HG02571 (cell line): Measurements from ENCODE around the gene SLC6A19.
"Not testable (repeated sequence)": the region's sequence is repeated elsewhere in the genome, so short reads cannot be mapped to it uniquely, and the experiment has no call there.

ENCODE experiments used
- ATAC-seq: cut with Tn5 transposase; IDR thresholded peaks from one replicate; pipeline ENCODE4 v1.9.1; 2021; ENCODE audit warnings: mild to moderate bottlenecking, moderate library complexity; ENCODE audit not compliant: unreplicated experiment

The SLC6A19 gene

DNA sequence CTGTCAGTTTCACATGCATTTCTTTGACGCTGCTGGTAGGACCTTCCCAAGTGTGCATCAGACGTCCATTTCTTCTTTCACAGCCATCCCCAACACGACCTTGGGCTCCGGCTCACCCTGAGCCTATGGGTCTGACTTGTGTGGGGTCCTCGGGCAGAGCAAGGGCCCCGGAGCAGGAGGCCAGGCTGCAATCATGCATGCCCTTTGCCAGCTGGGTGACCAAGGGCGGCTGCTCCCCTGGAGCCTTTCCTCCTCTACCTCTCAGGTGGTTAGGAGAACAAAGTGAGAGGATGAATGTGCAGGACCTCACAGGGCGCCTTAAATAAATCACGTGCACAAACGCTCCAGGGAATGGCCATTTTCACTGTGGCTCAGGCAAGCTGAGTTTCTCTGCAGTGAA lies 60.2 kb downstream of the SLC6A19 start:
- ATAC-seq: no peak

DNA sequence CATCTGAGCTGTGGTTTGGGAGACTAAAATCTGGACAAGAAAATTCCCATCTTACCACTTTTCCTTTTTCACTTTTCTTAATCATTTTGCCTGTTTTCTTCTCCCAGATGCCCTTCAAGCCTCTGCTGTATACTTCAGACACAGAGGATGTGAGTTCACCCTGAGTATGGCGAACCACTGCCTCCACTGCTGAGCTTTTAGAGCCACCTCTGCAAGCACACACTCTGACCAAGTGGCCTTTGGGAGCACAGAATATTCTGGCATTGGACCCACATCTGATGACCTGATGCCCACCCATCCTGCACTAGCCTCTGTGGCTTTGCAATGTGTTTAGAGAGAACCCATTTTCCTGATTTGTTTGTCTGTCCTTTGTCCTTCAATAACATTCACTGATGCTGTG lies 61.0 kb downstream of the SLC6A19 start:
- ATAC-seq: no peak

GRCh38 chr5:1264211-1264610 lies 62.8 kb downstream of the SLC6A19 start:
- no peak for ATAC-seq

DNA sequence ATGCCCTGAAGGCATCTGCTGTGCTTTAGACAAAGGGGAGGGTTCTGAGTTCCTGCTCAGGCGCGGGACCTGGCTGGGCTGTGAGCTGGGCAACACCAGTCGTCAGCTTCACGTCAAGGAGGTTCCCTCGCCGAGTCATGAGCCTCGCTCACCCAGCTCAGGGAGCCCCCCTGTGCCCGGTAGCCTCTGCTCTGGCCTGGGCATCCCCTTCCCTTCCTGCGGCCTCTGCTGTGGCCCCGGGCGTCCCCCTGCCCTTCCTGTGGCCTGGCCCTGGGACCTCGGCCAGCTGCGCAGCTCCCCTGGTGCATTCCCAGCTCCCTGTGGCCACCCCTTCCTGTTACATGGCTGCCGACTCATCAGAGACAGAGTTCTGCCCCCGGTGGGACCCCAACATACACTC lies 63.6 kb downstream of the SLC6A19 start:
- ATAC-seq: no peak

DNA sequence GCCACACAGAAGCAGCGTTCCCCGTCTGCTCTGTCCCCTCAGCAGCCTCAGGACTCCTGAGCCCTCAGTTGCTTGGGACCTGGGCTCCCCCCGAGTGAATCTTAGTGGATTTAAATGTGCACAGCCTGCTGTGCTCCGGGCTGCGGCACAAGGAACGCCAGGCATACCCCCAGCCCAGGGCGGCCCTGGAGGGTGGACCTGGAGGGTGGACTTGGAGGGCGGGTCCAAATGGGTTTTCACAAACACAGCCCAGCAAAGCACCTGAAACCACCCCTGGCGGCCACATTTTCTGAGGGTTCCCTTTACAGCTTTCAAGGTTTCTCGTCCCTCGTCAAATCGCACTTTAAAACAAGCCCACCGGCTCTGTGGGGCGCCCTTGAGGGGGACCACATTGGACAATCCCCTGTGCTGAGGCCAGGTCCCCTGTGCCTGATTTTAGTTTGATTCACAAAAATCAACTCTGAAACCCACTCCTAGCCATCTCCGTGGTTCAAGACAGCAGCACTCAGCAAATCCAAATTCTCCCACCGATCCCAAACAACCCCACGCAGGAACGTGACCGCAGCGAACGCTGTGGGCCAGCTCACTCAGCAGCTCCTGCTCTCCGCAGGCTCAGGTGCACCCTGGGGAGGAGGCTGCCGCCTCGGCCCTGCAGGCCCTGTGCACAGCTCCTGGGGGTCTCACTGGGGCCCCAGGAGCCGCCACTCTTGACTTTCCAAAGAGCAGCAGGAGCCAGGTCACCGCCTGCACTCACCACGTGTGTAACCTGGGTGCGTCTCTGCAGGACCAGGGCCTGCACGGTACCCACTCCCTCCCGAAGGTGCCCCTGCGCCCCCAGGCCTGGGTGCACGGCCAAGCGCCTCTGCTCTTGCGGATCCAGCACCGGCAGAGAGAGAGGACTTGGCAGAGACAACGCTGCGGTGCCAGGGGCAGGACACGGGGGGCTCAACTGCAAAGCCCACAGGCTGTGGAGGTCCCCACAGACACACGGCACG lies 64.4 kb downstream of the SLC6A19 start:
- ATAC-seq: no peak

DNA sequence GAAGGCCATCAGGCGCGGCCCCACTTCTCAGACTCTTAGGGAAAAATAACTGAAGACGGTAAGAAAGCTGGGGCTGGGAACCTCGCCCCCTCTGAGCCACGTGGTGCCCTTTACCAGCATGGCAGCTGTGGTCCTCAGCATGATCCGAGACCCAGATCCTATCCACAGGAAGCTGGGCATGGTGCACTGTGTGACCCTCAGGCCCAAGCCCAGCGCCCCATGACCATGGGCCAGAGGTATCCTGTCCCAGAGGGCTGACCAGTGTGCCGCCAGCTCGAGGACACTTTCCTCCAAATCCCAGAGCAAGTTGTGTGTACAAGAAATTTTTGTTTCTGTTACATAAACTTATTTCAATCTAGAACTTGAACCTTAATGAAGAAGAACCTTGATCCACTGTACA lies 65.4 kb downstream of the SLC6A19 start:
- no peak for ATAC-seq

- ATAC-seq: not testable (repeated sequence)
These were observed 66.1 kb downstream of the SLC6A19 start for GRCh38 chr5:1267464-1267863.

DNA sequence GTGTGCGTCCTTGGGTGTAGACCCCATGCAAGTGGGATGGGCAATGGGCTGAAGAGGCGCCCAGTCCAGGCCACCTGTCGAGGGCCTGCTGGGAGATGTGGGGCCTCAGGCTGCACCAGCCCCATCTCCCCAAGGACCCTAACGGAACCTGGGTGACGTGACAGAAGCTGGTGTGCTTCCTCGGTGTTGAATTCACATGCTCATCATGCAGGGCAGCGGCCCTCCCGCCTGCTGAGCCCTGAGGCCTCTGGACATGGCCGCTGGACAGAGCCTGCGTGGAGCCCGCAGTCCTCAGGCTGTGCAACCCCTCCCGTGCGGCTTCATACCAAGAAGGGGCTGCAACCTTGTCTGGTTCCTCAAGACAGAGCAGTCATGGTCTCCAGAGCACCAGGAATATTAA lies 66.7 kb downstream of the SLC6A19 start:
- no peak for ATAC-seq

GRCh38 chr5:1268666-1269065 lies 67.3 kb downstream of the SLC6A19 start:
- no peak for ATAC-seq

DNA sequence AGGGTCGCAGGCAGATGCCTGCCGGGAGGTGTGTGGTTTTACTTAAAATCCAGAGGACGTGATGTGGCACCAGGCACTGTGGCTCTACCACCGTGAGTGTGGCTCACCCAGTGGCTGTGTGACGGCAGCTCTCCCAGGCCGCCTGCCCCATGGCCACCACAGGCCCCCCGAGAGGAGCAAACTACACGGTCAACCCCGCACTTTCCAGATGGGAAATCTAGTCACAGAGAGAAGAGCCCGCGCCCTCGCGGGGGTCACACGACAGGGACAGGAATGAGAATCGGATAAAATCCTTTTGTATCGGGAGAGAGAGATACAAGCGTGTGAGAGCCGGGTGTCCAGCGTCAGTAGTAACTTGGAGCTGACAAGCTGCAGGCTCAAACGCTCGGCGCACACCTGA lies 69.0 kb downstream of the SLC6A19 start:
- no peak for ATAC-seq

DNA sequence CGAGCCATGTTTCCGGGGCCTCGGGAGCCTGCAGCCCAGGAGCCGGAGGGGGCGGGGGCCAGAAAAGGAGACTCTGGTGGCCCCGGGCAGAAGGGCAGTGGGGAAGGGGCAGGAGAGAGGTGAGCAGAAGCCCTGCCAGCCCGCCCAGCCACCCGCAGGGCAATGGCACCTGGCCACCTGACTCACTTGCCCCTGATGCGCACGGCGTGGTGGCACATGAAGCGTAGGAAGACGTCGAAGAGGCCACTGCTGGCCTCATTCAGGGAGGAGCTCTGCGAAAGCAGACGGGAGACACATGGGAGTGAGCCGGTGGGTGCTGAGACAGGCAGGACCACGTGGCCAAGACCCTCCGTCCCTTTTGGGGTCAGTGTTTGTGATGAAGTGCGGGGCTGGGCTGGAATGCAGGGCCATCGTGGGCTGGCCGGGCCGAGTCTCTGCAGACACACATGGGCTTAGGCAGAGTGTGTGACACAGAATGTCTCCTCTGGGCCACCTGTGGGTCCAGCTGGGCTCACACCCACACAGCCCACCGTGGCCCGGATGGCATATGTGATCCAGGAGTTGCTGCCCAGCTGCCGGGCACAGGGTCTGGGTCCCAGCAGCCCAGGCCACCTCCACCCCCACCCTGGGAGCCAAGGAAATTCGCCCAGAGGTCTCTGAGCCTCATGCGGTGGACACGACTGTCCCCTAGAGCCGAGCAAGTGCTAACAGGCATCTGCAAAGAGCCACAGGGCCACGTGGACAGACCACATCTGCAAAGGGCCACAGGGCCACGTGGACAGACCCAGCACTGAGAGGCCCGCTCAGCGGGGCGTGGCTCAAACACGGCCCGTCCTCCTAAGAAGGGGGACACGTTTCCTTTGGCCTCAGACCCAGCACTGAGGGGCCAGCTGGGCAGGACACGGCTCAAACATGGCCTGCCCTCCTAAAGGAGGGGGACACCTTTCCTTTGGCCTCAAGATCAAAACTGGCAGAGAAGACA lies 69.8 kb downstream of the SLC6A19 start:
- ATAC-seq: no peak

GRCh38 chr5:1272201-1272600 lies 70.8 kb downstream of the SLC6A19 start:
- no peak for ATAC-seq

DNA sequence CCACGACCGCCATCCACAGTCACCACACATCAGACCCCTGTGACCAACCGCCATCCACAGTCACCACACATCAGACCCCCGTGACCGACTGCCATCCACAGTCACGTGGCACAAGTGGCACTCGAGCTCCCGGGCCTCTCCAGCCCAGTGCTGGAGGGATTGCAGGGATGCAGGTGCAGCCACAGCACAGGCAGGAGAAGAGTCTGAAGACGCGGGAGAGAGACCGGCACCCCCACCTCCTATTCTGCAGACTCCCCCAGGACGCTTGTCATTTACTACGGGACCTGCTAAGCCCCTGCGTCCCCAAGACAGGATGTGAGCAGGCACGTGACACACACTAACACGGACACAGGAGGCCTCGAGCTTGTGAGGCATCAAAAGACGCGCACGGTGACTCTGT lies 72.3 kb downstream of the SLC6A19 start:
- ATAC-seq: no peak

- no peak for ATAC-seq
These were observed 73.1 kb downstream of the SLC6A19 start for GRCh38 chr5:1274471-1274870.
